ENCODE results near the gene PRKAG1. TPM values are rescaled to one million over a fixed set of nuclear protein-coding genes. Genes with fewer than 3 reads are reported as not detected.

The PRKAG1 gene
- total RNA-seq, 2 donors from 2014 or later, result 49.5 to 54.8 TPM

- no peak for TF ChIP-seq CTCF (IDR thresholded peaks at IDR 0.05)
- H3K4me1 ChIP-seq, result no peaks in the 10 kb centered on the region
- DNase-seq, result no peak
- no peaks in the 10 kb centered on the region for H3K9me3 ChIP-seq
- no peak overlapping the region for H3K27ac ChIP-seq
- H3K4me3 ChIP-seq, result no peak overlapping the region
- no peak overlapping the region for H3K9ac ChIP-seq (ENCODE audit: low read depth in 2 of 2, low read length in 2 of 2)
- intact Hi-C loops (cut with DNase I), result no loop called here
- no peaks in the 10 kb centered on the region for H3K36me3 ChIP-seq
- H3K27me3 ChIP-seq, result no peaks in the 10 kb centered on the region
Measured at GRCh38 chr12:49010092-49010668, 8.4 kb downstream of the PRKAG1 start.

GRCh38 chr12:49008943-49009342 is 9.6 kb downstream of the PRKAG1 start:
- intact Hi-C loops (cut with DNase I), result no loop called here
- H3K36me3 ChIP-seq, result no peaks in the 10 kb centered on the region
- no peak for DNase-seq

GRCh38 chr12:49000346-49000745 is 18.2 kb downstream of the PRKAG1 start:
- TF ChIP-seq CTCF (IDR thresholded peaks at IDR 0.05), result no peak
- Histone ChIP-seq H3K4me1 (peaks cover 27% of the 10 kb centered on the region), H3K9ac (ENCODE audit: low read depth in 2 of 2, low read length in 2 of 2) (no peak overlapping the region), H3K9me3 (no peaks in the 10 kb centered on the region), H3K27me3 (peaks cover 23% of the 10 kb centered on the region), H3K4me3 (no peak overlapping the region), H3K27ac (no peak overlapping the region), H3K36me3 (no peaks in the 10 kb centered on the region)
- intact Hi-C loops (cut with DNase I), result no loop called here
- DNase-seq, result no peak

More at GRCh38 chr12:49008943-49009342, 9.6 kb downstream of the PRKAG1 start:
- H3K4me1 ChIP-seq, result no peaks in the 10 kb centered on the region
- no peaks in the 10 kb centered on the region for H3K27me3 ChIP-seq
- H3K4me3 ChIP-seq, result no peak overlapping the region
- H3K9ac ChIP-seq (ENCODE audit: low read depth in 2 of 2, low read length in 2 of 2), result no peak overlapping the region
- no peak for TF ChIP-seq CTCF (IDR thresholded peaks at IDR 0.05)
- no peak overlapping the region for H3K27ac ChIP-seq
- H3K9me3 ChIP-seq, result no peaks in the 10 kb centered on the region

- Histone ChIP-seq H3K9me3 (no peaks in the 10 kb centered on the region), H3K27me3 (peaks cover 30% of the 10 kb centered on the region), H3K27ac (no peak within 1 kb of the TSS), H3K4me3 (peak within 1 kb of the TSS; percentile 45), H3K9ac (ENCODE audit: low read depth in 2 of 2, low read length in 2 of 2) (peak within 1 kb of the TSS; percentile 4 to 43), H3K4me1 (peaks cover 27% of the 10 kb centered on the region), H3K36me3 (no peaks in the 10 kb centered on the region)
- intact Hi-C loops (cut with DNase I), result no loop called here
- no peak for DNase-seq
- no peak for TF ChIP-seq CTCF (IDR thresholded peaks at IDR 0.05)
Measured at GRCh38 chr12:48999371-49000131, 19.0 kb downstream of the PRKAG1 start, which contains the start of gene DDN. TSS of gene DDN (minus strand) at chr12:48999375. CDS start at chr12:48999287, 88 bp downstream.

- Histone ChIP-seq H3K36me3 (no peaks in the 10 kb centered on the region), H3K4me3 (peak overlapping the region; percentile 45), H3K27ac (no peak overlapping the region), H3K9ac (ENCODE audit: low read depth in 2 of 2, low read length in 2 of 2) (peak overlapping the region in 1 of 2 donors; percentile 24), H3K27me3 (peaks cover 36% of the 10 kb centered on the region), H3K4me1 (peaks cover 27% of the 10 kb centered on the region), H3K9me3 (no peaks in the 10 kb centered on the region)
- peak; percentile 54 for DNase-seq
- intact Hi-C loops (cut with DNase I), result no loop called here
- TF ChIP-seq CTCF (IDR thresholded peaks at IDR 0.05), result no peak
Measured at GRCh38 chr12:48998497-48999353, 19.9 kb downstream of the PRKAG1 start.
